ENCODE measurements around the gene ACVRL1.

The ACVRL1 gene

GRCh38 chr12:51900323-51900889 lies 6.9 kb upstream of the ACVRL1 start:
- no peak for DNase-seq

GRCh38 chr12:51901121-51901817 lies 6.0 kb upstream of the ACVRL1 start:
- DNase-seq, result peak in 1 of 2 donors; percentile 49

- DNase-seq, result no peak
Observed at GRCh38 chr12:51901881-51902280, 5.4 kb upstream of the ACVRL1 start.

GRCh38 chr12:51904951-51905470 lies 2.3 kb upstream of the ACVRL1 start:
- peak; percentile 43 to 56 for DNase-seq

- peak; percentile 66 to 84 for DNase-seq
Observed at GRCh38 chr12:51905471-51906429, 1.6 kb upstream of the ACVRL1 start.

GRCh38 chr12:51906430-51907082 lies 748 bp upstream of the ACVRL1 start:
- DNase-seq, result no peak

- DNase-seq, result no peak
Observed at GRCh38 chr12:51907856-51908425, 637 bp downstream of the ACVRL1 start.

- no peak for DNase-seq
Observed at GRCh38 chr12:51908876-51909592, 1.7 kb downstream of the ACVRL1 start.

- DNase-seq, result no peak
Observed at GRCh38 chr12:51910168-51910567, 2.9 kb downstream of the ACVRL1 start.

- no peak for DNase-seq
Observed at GRCh38 chr12:51910691-51911090, 3.4 kb downstream of the ACVRL1 start.

- peak; percentile 66 to 71 for DNase-seq
Observed at GRCh38 chr12:51911307-51911706, 4.0 kb downstream of the ACVRL1 start.

- peak; percentile 81 to 82 for DNase-seq
Observed at GRCh38 chr12:51911788-51912711, 4.7 kb downstream of the ACVRL1 start.

- no peak for DNase-seq
Observed at GRCh38 chr12:51913071-51914033, 6.0 kb downstream of the ACVRL1 start.

GRCh38 chr12:51914034-51914923 lies 7.0 kb downstream of the ACVRL1 start:
- no peak for DNase-seq

GRCh38 chr12:51915003-51915625 lies 7.8 kb downstream of the ACVRL1 start:
- no peak for DNase-seq

- no peak for DNase-seq
Observed at GRCh38 chr12:51915951-51916350, 8.6 kb downstream of the ACVRL1 start.

- no peak for DNase-seq
Observed at GRCh38 chr12:51917041-51917590, 9.8 kb downstream of the ACVRL1 start.

All from inflammatory macrophage (primary cell).